DMS53 treated with DMSO at 0.1 percent for 48 hours (cell line): ENCODE measurements around the gene ASB1.

Source experiments
- DNase-seq: peaks from one replicate; lab custom pipeline; 2025; ENCODE audit not compliant: unreplicated experiment; lab: John Stamatoyannopoulos, UW

Gene ASB1

GRCh38 chr2:238464389-238464788 is 37.7 kb downstream of the ASB1 start:
- no peak for DNase-seq

DNA sequence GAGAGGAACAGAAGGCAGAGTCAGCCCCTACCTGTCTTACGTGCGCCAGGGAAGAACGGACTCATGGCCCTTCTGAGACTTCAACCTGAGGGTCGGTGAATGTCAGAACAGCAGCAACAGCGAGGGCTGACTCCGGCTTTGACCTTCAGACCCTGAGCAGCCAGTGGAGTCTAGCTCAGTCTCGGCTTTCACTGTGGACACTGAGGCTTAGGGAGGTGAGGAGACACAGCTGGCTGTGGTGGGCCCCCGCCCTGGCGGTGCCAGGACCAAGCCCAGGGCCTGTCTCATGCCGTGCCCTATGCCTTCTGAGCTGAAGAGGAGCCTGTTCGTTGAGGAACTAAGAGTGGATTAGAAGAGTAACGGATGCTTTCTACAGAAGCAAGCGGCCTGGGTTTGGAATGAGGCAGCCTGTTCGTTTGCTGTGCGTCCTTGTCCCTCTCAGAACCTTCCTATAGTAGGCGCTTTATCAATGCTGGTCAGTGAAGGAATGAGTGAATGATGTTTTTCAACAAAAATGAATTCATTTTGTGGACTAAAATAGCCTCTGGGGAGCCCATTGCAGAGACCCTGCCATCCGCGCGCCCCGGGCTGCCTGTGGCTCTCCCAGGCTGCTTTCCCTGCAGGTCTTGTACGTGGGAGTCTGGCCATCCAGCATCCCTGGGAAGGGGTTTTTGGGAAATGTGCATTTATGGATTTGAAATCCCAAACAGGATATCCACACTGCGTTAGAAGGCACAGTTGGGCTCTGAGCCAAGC is 38.9 kb downstream of the ASB1 start:
- DNase-seq = no peak

DNA sequence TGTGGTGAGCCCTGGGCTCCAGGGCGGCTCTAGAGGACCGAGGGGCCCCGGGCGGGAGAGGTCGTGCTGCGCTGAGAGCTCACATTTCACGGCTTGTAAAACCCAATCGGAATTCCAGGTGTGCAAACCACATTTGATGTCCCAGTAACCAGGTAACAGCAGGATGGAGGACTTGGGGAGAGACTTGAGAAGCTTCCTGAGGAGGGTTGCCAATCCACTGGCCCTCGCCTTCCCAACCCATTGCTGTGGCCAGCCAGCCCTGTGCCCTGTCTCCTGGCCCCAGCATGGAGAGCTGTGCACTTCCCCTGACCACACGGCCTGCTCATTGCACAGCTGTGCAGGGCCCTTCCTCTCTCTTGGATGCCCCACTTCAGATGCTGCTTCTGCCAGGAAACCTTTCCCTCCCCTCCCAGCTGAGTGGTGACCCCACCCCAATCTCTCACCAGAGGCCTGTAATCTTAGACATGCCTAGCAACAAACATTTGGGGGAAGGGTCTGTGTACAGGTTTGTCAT is 39.6 kb downstream of the ASB1 start:
- no peak for DNase-seq

- no peak for DNase-seq
Observed at GRCh38 chr2:238467062-238467461, 40.3 kb downstream of the ASB1 start.

DNA sequence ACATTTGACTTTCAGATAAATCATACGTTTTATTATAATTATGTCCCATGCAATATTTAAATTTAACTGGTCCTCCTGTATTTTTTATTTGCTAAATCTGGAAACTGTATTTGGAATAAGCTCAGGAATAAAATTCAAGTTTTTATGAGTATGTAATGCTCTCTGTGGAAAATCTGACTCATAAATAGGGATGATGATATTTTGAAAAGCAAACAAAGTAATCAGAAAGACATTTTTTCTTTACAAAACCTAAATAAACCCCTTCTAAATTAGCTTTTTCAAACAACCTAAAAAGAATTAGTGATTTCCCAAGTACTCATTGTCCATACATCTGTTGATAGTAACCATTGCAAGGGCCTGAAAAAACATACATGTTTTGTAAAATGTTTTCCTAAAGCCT is 41.1 kb downstream of the ASB1 start:
- DNase-seq = no peak

DNA sequence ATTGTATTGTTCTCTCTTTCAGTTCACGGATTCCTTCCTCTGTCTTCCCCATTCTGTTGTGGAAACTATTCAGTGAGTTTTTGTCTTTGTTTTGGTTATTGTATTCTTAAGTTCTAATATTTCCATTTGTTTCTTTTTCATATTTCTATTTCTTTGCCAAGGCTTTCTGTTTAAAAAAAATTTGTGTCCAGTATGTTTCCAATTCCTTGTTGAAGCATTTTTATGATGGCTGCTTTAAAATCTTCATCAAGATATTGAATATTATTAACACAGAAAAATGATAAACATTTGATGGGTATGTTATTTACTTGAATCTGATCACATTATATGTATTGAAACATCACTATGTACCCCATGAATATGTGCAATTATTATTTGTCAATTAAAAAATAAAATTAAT is 42.4 kb downstream of the ASB1 start:
- DNase-seq = no peak

- no peak for DNase-seq
Observed at GRCh38 chr2:238473014-238473413, 46.3 kb downstream of the ASB1 start.

DNA sequence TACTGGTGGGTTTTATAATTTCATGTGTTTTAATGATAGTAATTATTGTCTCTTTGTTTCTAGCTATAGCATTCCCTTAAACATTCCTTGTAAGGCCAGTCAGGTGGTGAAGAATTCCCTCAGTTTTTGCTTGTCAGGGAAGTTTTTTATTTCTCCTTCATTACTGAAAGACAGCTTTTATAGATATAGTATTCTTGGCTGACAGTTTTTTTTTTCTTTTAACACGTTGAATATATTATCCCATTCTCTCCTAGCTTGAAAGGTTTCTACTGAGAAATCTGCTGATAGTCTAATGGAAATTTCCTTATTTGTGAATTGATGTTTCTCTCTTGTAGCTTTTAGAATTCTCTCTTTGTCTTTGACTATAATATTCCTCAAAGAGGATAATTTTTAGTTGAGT is 46.8 kb downstream of the ASB1 start:
- no peak for DNase-seq

DNA sequence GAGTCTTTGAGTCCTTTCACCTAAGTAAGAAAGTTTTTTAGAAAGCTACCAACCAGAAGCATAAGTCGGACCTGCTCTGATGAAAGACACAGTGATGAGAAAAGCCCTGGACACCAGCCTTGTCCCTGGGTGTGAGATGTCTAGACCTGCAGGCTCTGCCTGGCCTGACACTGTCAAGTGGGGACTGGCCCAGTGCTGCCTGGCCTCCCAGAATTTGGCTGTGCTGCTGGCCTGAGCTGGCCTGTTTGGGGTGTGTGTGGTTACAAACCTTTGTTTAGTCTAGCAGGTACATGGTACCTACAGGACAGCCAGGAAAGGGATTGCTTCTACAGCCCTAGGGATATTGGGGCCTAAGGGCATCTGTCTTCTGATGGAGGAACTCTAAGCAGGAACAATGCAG is 48.3 kb downstream of the ASB1 start:
- DNase-seq = no peak

- no peak for DNase-seq
Observed at GRCh38 chr2:238475566-238475965, 48.8 kb downstream of the ASB1 start.

DNA sequence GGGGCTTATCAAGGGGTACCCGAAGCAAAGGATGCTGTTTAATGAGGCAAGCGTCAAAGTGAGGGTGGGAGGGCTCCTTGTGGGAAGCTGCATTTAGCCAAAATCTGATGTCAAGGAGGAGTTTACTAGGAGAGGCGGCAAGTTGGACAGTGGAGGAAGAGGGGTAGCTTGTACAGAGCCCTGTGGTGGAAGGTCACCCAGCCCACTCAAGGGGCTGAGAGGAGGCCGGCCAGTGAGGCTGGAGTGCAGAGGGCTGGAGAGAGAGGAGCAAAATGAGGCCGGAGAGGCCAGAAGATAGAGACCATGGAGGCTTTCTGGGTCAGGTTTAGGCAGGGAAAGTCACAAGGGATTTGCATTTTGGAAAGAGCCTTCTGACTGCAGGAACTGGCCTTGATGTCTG is 49.5 kb downstream of the ASB1 start:
- no peak for DNase-seq

GRCh38 chr2:238478216-238478615 is 51.5 kb downstream of the ASB1 start:
- no peak for DNase-seq

- no peak for DNase-seq
Observed at GRCh38 chr2:238479847-238480246, 53.1 kb downstream of the ASB1 start.

DNA sequence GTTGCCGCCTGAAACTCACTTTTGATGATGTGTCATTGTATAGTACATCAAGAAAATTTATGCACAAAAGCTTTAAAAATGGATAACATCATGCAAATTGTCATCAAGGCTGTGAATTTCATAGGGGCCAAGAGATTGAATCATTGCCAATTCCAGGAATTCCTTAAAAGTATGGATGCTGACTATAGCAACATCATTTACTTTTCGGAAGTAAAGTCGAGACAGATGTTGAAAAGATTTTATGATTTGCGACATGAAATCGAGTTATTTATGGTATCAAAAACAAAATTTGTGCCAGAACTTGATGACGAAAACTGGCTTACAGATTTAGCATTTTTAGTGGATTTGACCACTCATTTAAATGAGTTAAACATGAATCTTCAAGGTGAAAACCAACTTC is 56.3 kb downstream of the ASB1 start:
- no peak for DNase-seq

- DNase-seq = no peak
Observed at GRCh38 chr2:238483656-238484055, 56.9 kb downstream of the ASB1 start.

DNA sequence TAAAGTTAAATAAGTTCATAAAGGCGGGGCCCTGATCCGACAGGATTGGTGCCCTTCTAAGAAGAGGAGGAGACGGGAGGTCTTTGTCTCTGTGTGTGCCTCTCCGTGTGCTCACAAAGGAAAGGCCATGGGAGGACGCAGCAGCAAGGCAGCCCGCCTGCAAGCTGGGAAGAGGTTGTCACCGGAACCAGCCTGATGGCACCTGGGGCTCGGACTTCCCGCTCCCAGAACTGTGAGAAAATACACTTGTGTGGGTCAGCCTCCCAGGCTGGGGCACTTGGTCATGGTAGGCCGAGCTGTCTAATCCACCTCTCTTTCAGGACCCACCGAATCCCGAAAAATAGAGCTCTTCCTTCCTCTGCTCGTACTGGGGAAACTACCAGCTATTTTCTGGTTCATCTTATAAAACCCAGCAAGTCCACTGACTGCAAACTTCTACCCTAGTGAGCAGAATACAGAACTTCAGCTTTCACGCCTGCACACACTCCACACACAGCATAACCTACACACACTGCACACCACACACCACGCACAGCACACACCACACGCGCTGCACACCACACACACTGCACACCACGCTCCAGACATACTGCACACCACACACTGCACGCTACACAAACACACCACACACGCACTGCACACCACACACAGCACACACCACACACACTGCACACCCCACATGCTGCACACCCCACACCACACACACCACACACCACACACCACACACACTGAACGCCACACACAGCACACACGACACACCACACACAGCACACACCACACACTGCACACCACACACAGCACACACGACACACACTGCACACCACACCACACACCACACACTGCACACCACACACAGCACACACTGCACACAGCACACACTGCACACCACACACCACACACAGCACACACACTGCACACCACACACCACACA is 58.1 kb downstream of the ASB1 start:
- DNase-seq = no peak

- DNase-seq = no peak
Observed at GRCh38 chr2:238486123-238486848, 59.6 kb downstream of the ASB1 start.

GRCh38 chr2:238487134-238487533 is 60.4 kb downstream of the ASB1 start:
- DNase-seq = no peak

GRCh38 chr2:238487652-238488346 is 61.1 kb downstream of the ASB1 start:
- DNase-seq = no peak

- no peak for DNase-seq
Observed at GRCh38 chr2:238488347-238488826, 61.7 kb downstream of the ASB1 start.

GRCh38 chr2:238489431-238489830 is 62.7 kb downstream of the ASB1 start:
- no peak for DNase-seq
